SK-N-SH treated with all-trans-retinoic acid at 6 μM for 48 hours (cell line): ENCODE measurements around the gene GAS2.

Source experiments
- ARNTL ChIP-seq: fragments of 450-650 bp; formaldehyde crosslinking; IDR thresholded peaks from 2 replicates; pipeline ENCODE4 v1.5.0; 2020; ENCODE audit warnings: low read depth, mild to moderate bottlenecking, moderate library complexity, borderline replicate concordance
- GLIS3 ChIP-seq: fragments of 250-450 bp; sonication (Bioruptor Pico); IDR thresholded peaks from 2 replicates; pipeline ENCODE4 v1.5.0; 2020; ENCODE audit warnings: mild to moderate bottlenecking, moderate library complexity
- RARB ChIP-seq: fragments of 250-450 bp; sonication (Bioruptor Pico); IDR thresholded peaks from 2 replicates; pipeline ENCODE4 v1.8.0; 2021; ENCODE audit warnings: mild to moderate bottlenecking, moderate library complexity
- TF ChIP-seq, protein P1 (sequence below): fragments of 250-450 bp; sonication (Bioruptor Pico); IDR thresholded peaks from 2 replicates; pipeline ENCODE4 v1.8.0; 2020; ENCODE audit warnings: mild to moderate bottlenecking, moderate library complexity, borderline replicate concordance

DNA sequence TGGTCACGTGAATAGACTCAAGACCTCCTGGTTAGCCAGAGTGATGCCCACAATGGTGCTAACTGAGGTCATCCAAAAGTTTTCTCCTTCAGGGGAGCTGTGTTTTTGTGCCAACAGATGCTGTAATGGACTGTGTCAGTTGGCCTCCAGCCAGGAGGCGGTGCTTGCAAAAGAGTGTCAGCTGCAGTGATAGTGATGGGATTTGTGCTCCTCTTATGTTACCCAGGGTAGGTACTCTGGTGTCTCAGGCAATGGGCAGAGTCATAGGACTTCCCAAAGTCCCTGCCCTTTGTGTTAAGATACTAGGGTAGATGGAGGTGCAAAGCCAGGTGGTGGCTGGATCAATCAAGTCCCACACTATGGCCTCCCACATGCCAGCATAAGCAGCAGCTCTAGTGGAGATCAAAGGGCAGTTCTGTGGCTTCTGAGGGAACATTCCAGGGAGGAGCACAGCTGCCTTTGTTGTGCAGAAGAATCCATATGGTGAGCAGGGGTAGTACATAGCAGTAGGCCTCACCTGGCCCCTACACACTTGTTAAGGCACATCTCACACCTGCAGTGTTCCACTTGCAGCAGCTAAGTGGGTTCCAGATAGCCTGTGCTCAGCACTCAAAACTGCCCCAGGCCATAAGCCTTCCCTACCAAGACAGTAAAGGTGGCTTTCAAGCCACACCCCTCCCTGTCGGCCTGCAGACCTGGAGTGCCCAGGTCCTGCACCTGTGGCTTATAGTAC, 31.3 kb upstream of the GAS2 start:
- TF ChIP-seq GLIS3 (CRISPR knock-in tag) (no peak), RARB (CRISPR knock-in tag) (no peak), ARNTL (CRISPR knock-in tag) (no peak)
- TF ChIP-seq, protein P1, sequence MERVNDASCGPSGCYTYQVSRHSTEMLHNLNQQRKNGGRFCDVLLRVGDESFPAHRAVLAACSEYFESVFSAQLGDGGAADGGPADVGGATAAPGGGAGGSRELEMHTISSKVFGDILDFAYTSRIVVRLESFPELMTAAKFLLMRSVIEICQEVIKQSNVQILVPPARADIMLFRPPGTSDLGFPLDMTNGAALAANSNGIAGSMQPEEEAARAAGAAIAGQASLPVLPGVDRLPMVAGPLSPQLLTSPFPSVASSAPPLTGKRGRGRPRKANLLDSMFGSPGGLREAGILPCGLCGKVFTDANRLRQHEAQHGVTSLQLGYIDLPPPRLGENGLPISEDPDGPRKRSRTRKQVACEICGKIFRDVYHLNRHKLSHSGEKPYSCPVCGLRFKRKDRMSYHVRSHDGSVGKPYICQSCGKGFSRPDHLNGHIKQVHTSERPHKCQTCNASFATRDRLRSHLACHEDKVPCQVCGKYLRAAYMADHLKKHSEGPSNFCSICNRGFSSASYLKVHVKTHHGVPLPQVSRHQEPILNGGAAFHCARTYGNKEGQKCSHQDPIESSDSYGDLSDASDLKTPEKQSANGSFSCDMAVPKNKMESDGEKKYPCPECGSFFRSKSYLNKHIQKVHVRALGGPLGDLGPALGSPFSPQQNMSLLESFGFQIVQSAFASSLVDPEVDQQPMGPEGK = no peak
